Testis (tissue), 2 donors: ENCODE data around the gene PCED1A.

Experiments used
- CTCF ChIP-seq, 3 experiments: fragments of 450-650 bp in 2 of 3; fragments of 200-600 bp in 1 of 3; sonication (generic) in 1 of 3; IDR thresholded peaks; one replicate each; pipeline ENCODE4 v1.5.1; 2016 to 2019; ENCODE audit warnings: antibody characterized with exemption in 3 of 3, mild to moderate bottlenecking in 2 of 3, moderate library complexity in 1 of 3
- POLR2A ChIP-seq: fragments of 450-650 bp; IDR thresholded peaks from one replicate; pipeline ENCODE4 v1.6.1; 2017; ENCODE audit warnings: antibody characterized with exemption, mild to moderate bottlenecking, moderate library complexity

DNA sequence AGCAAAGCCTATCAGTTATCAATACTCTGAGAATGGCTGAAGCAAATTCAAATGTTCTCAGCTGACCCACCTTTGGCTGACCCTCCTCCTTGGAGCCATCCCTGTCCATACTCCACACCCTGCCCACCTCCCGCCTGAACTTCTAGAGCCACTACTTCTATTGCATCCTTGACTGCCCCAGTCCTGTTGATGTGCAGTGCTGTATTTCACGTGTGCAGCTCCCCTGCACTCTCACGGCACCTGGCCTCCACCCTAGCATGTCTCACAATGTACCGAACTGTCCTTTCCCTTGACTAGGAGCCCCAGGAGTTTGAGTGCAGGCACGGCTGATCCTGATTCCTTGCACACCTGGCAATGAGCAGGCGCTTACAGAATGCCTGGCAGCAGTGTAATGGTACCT is 47.0 kb downstream of the PCED1A start:
- TF ChIP-seq CTCF (IDR thresholded peaks at IDR 0.05) (no peak), POLR2A (no peak)
